Subcutaneous adipose tissue (tissue), 4 donors: ENCODE data around the gene SUGCT. TPM values are rescaled to one million over a fixed set of nuclear protein-coding genes. Genes with fewer than 3 reads are reported as not detected.

Experiments used
- CTCF ChIP-seq: fragments of 450-650 bp; IDR thresholded peaks from one replicate; pipeline ENCODE4 v1.5.1; 2016; ENCODE audit warnings: low read depth, mild to moderate bottlenecking, control low read depth, antibody characterized with exemption, moderate library complexity
- total RNA-seq, 4 donors: library from RNA; depleted of rRNA; stranded (reverse); fragments of >200 nt; gene quantifications; one replicate each; pipeline ENCODE4 v1.1.0, GENCODE V29; 2016

The SUGCT gene
- total RNA-seq, 4 donors from 2014 or later: 1.1 to 3.1 (median 1.8) TPM

- no peak for TF ChIP-seq CTCF
Measured at GRCh38 chr7:40520986-40521738, 386.4 kb downstream of the SUGCT start.

- no peak for TF ChIP-seq CTCF
Measured at GRCh38 chr7:40525764-40526163, 391.0 kb downstream of the SUGCT start.

- TF ChIP-seq CTCF: no peak
Measured at GRCh38 chr7:40526951-40527715, 392.3 kb downstream of the SUGCT start.

GRCh38 chr7:40527723-40528122 is 392.9 kb downstream of the SUGCT start:
- TF ChIP-seq CTCF: no peak

- no peak for TF ChIP-seq CTCF
Measured at GRCh38 chr7:40530292-40530691, 395.5 kb downstream of the SUGCT start.

- no peak for TF ChIP-seq CTCF
Measured at GRCh38 chr7:40531956-40532355, 397.2 kb downstream of the SUGCT start.

GRCh38 chr7:40535678-40536077 is 400.9 kb downstream of the SUGCT start:
- TF ChIP-seq CTCF: no peak
